Activated T-cell treated with anti-CD3 and anti-CD28 coated beads, Interleukin-2, amount 50 U/mL, for 72 hours (primary cell): ENCODE measurements around the gene RASA3. TPM values are rescaled to one million over a fixed set of nuclear protein-coding genes. Genes with fewer than 3 reads are reported as not detected.

Source experiments
- ATAC-seq, 2 donors: fragments of 150-1000 bp; cut with Tn5 transposase; replicated peaks in 1 of 2; 2 replicates each; pipeline ENCODE4 v1.10.0; 2021; ENCODE audit warnings: moderate library complexity in 2 of 2, mild to moderate bottlenecking in 1 of 2
- DNase-seq, 2 donors: peaks; one replicate each; pipeline ENCODE4 v3.0.0; 2021 to 2022; ENCODE audit warnings: mixed read lengths in 1 of 2
- H3K27ac Mint-ChIP-seq: one replicate; pipeline ENCODE4 v1.8.0; 2022; ENCODE audit warnings: mild to moderate bottlenecking, moderate library complexity, mixed read lengths
- H3K27me3 Mint-ChIP-seq: one replicate; pipeline ENCODE4 v1.8.0; 2022; ENCODE audit warnings: low read depth, mixed read lengths
- H3K36me3 Mint-ChIP-seq, 2 donors: one replicate each; pipeline ENCODE4 v1.8.0; 2022; ENCODE audit warnings: mixed read lengths in 2 of 2, mild to moderate bottlenecking in 1 of 2; ENCODE audit not compliant: insufficient read depth in 2 of 2
- H3K4me1 Mint-ChIP-seq: one replicate; pipeline ENCODE4 v1.8.0; 2022; ENCODE audit warnings: low read depth, mixed read lengths
- H3K4me3 Mint-ChIP-seq, 2 donors: one replicate each; pipeline ENCODE4 v1.8.0; 2022; ENCODE audit warnings: mild to moderate bottlenecking in 2 of 2, mixed read lengths in 2 of 2, moderate library complexity in 2 of 2
- H3K9me3 Mint-ChIP-seq, 2 donors: one replicate each; pipeline ENCODE4 v1.8.0; 2022; ENCODE audit warnings: mixed read lengths in 2 of 2
- total RNA-seq, 2 donors: library from RNA; stranded (reverse); gene quantifications; one replicate each; pipeline ENCODE4 v1.2.3, GENCODE V29; 2022

The RASA3 gene
- total RNA-seq, 2 donors from 2014 or later: 39.2 to 48.9 TPM

- no peak for ATAC-seq
- Mint-ChIP-seq H3K4me1 (no peaks in the 10 kb centered on the region), H3K36me3 (peaks cover 0 to 2% of the 10 kb centered on the region in 2 donors), H3K27me3 (no peaks in the 10 kb centered on the region), H3K4me3 (no peak overlapping the region), H3K27ac (no peak overlapping the region), H3K9me3 (no peaks in the 10 kb centered on the region)
- no peak for DNase-seq
These were observed 157.8 kb downstream of the RASA3 start for GRCh38 chr13:113974304-113975281.

GRCh38 chr13:113973218-113974164 lies 158.9 kb downstream of the RASA3 start, which contains the start of gene C13orf46:
C13orf46 (minus strand) TSS chr13:113974076; CDS start chr13:113973997, 79 bp downstream.
- H3K27ac Mint-ChIP-seq: no peak within 1 kb of the TSS
- no peaks in the 10 kb centered on the region for H3K4me1 Mint-ChIP-seq
- H3K36me3 Mint-ChIP-seq: peaks cover 0 to 2% of the 10 kb centered on the region in 2 donors
- no peak for ATAC-seq
- H3K9me3 Mint-ChIP-seq: no peaks in the 10 kb centered on the region
- DNase-seq: no peak
- H3K27me3 Mint-ChIP-seq: no peaks in the 10 kb centered on the region
- no peak within 1 kb of the TSS for H3K4me3 Mint-ChIP-seq

- Mint-ChIP-seq H3K36me3 (peaks cover 0 to 2% of the 10 kb centered on the region in 2 donors), H3K27ac (no peak overlapping the region), H3K27me3 (no peaks in the 10 kb centered on the region), H3K4me1 (no peaks in the 10 kb centered on the region), H3K9me3 (no peaks in the 10 kb centered on the region), H3K4me3 (no peak overlapping the region)
- DNase-seq: no peak
- no peak for ATAC-seq
These were observed 159.8 kb downstream of the RASA3 start for GRCh38 chr13:113972451-113973217.

DNA sequence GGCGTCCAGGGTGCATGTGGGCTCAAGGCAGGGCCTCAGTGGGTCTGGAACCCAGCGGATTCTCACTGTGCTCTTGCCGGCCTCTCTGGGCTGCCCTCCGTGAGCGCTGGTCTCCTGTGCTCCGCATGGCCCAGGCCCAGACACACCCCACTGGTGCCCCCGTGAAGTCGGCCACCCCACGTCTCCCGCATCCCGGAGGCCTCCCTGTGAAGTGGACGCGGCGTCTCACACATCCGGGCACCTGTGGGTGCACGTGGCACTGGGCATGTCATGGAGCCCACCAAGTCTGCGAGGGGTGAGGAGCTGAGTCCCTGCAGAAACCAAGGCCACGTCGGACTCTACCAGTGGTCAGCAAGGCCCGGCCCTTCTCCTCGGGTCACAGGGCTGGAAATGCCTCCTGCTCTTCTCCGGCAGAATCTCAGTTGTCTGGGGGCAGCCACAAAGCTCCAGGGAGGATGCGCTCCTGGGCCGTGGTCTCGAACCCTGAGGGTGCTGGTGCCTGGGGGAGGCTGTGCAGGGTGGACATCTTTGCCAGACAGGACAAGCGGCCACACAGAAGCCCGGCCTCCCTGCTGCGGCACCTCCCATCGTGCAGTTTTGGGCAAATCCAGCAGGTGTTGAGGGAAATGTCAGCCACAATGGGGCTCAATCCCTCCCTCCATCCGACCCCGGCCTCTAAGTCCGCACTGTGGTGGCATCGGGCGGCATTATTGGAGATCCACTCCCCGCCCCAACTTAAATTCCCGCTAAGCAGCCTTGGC lies 160.8 kb downstream of the RASA3 start:
- Mint-ChIP-seq H3K4me1 (no peaks in the 10 kb centered on the region), H3K36me3 (peaks cover 0 to 1% of the 10 kb centered on the region in 2 donors), H3K4me3 (no peak overlapping the region), H3K27ac (no peak overlapping the region), H3K9me3 (no peaks in the 10 kb centered on the region), H3K27me3 (no peaks in the 10 kb centered on the region)
- DNase-seq (no peak), ATAC-seq (no peak)

DNA sequence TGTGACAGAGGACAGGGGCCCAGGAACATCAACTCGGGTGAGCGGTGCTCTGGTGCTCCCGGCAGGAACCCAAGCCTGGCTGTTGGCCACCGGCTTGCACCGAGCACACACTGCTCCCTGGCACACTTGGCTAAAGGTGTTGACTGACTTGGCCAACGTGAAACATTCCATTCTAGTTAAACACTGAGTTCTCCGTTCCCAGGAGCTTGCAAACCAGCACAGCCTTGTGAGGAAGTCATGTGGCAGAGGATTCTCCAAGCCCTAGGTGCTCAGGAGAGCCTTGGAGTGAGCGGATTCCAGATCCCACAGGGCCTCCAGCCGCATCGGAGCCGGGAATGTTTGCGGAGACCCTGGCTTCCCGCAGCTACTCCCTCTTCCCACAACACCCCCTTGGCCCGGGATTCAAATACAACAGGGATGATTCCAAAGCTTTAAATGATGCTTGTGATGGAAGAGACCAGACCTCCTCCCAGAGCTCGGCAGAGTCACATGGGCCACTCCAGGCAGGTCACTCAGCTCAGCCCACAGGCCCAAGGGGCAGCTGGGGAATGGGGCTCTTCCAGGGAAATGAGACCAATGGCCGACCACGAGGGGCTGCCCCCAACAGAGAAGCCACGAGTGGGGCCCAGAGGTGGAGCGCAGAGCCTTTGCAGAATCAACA lies 161.5 kb downstream of the RASA3 start:
- Mint-ChIP-seq H3K27ac (no peak overlapping the region), H3K4me3 (no peak overlapping the region)
- DNase-seq: no peak

DNA sequence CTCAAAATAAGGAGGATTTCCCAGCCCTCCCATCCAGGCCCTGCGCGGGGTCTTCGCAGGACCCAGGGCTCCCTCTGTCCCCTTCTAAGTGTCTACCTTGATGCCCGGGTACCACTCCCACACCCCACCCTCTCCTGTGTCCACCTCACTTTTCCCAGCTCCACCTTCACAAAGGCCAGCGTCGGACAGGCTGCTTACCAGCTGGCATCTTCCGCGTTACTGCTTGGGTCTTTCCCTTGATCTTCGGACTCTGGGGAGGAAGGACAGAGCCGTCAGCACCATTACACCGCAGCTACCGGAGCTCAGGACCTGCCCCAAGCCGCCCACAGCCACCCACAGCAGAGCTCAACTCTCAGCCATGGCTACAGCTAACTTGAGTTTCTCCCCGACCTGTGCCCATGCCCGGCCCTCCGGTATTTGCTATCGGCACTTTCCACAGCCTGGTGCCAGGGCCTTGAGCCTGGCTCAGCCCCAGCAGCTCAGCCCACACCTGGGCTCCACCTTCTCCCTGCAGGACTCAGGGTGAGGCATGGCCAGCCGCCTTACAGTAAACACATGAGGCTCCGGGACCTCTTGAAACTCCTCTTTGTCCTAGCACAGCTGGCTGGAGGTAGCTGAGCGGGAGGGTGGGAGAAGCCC lies 162.3 kb downstream of the RASA3 start:
- no peak overlapping the region for H3K27ac Mint-ChIP-seq
- ATAC-seq: no peak
- H3K9me3 Mint-ChIP-seq: no peaks in the 10 kb centered on the region
- no peaks in the 10 kb centered on the region for H3K27me3 Mint-ChIP-seq
- DNase-seq: no peak
- no peak overlapping the region for H3K4me3 Mint-ChIP-seq
- peaks cover 0 to 1% of the 10 kb centered on the region in 2 donors for H3K36me3 Mint-ChIP-seq
- H3K4me1 Mint-ChIP-seq: no peaks in the 10 kb centered on the region

More for the DNA sequence above, 161.5 kb downstream of the RASA3 start:
- H3K36me3 Mint-ChIP-seq: peaks cover 0 to 1% of the 10 kb centered on the region in 2 donors
- no peaks in the 10 kb centered on the region for H3K4me1 Mint-ChIP-seq
- H3K27me3 Mint-ChIP-seq: no peaks in the 10 kb centered on the region
- no peak for ATAC-seq
- H3K9me3 Mint-ChIP-seq: no peaks in the 10 kb centered on the region

GRCh38 chr13:113969311-113969972 lies 163.0 kb downstream of the RASA3 start:
- Mint-ChIP-seq H3K9me3 (no peaks in the 10 kb centered on the region), H3K36me3 (peaks cover 0 to 1% of the 10 kb centered on the region in 2 donors), H3K4me1 (no peaks in the 10 kb centered on the region), H3K4me3 (no peak overlapping the region), H3K27me3 (no peaks in the 10 kb centered on the region), H3K27ac (no peak overlapping the region)
- ATAC-seq (no peak), DNase-seq (no peak)

- Mint-ChIP-seq H3K9me3 (no peaks in the 10 kb centered on the region), H3K36me3 (peaks cover 0 to 1% of the 10 kb centered on the region in 2 donors), H3K27me3 (no peaks in the 10 kb centered on the region), H3K27ac (no peak overlapping the region), H3K4me1 (no peaks in the 10 kb centered on the region), H3K4me3 (no peak overlapping the region)
- no peak for DNase-seq
- no peak for ATAC-seq
These were observed 163.7 kb downstream of the RASA3 start for GRCh38 chr13:113968463-113969310.

DNA sequence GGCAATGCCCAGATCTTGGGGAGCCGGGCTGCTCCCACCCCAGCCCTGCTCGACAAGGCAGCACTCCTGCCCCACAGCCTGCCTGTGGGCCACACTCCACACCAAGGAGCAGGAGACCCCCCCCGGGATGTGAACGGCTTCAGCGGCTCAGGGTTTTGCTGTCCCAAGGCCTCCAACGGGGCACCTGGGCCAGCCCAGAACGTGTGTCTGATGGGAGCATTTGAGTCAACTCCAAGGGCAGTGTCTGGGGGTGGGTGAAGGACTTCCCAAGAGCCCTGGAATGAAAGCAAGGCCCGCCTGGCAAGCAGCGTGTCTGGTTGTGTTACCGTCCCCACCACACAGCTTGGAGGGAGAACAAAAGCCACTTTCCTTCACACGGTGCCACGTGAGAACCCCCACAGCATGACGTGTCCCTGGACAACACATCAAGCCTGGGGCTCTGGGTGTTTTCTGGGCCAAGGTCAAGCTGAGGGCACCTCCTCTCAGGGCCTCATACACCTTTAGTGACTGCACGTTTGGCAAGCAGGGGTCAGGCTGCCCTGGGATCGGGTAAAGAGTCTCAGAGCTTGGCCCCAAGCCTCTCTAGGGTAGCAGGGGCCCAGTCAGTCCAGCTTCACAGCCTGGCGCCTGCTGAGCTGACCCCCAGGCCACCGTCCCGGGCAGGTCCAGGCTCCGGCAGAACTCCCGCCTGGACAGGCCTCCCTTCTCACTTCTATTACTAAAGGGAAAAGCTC lies 164.5 kb downstream of the RASA3 start:
- Mint-ChIP-seq H3K27ac (no peak overlapping the region), H3K27me3 (no peaks in the 10 kb centered on the region), H3K9me3 (no peaks in the 10 kb centered on the region), H3K36me3 (peaks cover 0 to 1% of the 10 kb centered on the region in 2 donors), H3K4me1 (no peaks in the 10 kb centered on the region), H3K4me3 (no peak overlapping the region)
- ATAC-seq: no peak
- DNase-seq: no peak

GRCh38 chr13:113967206-113967720 lies 165.2 kb downstream of the RASA3 start:
- Mint-ChIP-seq H3K4me1 (no peaks in the 10 kb centered on the region), H3K9me3 (no peaks in the 10 kb centered on the region), H3K4me3 (no peak overlapping the region), H3K27ac (no peak overlapping the region), H3K27me3 (no peaks in the 10 kb centered on the region), H3K36me3 (peaks cover 0 to 1% of the 10 kb centered on the region in 2 donors)
- ATAC-seq: no peak
- no peak for DNase-seq
